IMR-90 (cell line): Measurements from ENCODE around the gene POU6F1. TPM values are rescaled to one million over a fixed set of nuclear protein-coding genes. Genes with fewer than 3 reads are reported as not detected.

ENCODE experiments used
- ATAC-seq: fragments of 200-7000 bp; cut with Tn5 transposase; 2 replicates; pipeline ENCODE4 v1.9.1; 2020; ENCODE audit warnings: low read depth, mild to moderate bottlenecking, moderate library complexity
- BruUV-seq: library from RNA; stranded (reverse); fragments of 400-500 nt; replicated peaks from 2 replicates; lab custom pipeline; 2021; lab: Mats Ljungman, UMichigan
- CTCF ChIA-PET: fragments of 300-600 bp; formaldehyde crosslinking; extraction: SDS; loops from one replicate; lab custom pipeline; 2021; ENCODE audit warnings: antibody characterized with exemption; lab: Yijun Ruan, JAX
- POLR2A ChIA-PET: fragments of 300-600 bp; sonication (Branson Sonifier 250); formaldehyde crosslinking; loops from one replicate; lab custom pipeline; 2022; ENCODE audit warnings: antibody characterized with exemption; ENCODE audit not compliant: unreplicated experiment; lab: Charles Lee
- DNase-seq: peaks from one replicate; pipeline ENCODE4 v3.0.0; 2013
- H2AFZ ChIP-seq: replicated peaks from 2 replicates; pipeline ENCODE3; 2013; ENCODE audit warnings: low read length, mild to moderate bottlenecking; ENCODE audit not compliant: poor library complexity
- H2AK5ac ChIP-seq: 2 replicates; pipeline ENCODE4 v1.6.1; 2013; ENCODE audit warnings: low read depth, low read length, inconsistent platforms
- H2AK9ac ChIP-seq: replicated peaks from 2 replicates; pipeline ENCODE3; 2013; ENCODE audit warnings: mild to moderate bottlenecking, low read depth, low read length, moderate library complexity; ENCODE audit not compliant: poor library complexity
- H2BK120ac ChIP-seq: 2 replicates; pipeline ENCODE4 v1.6.1; 2013; ENCODE audit warnings: low read depth, low read length, inconsistent platforms
- H2BK15ac ChIP-seq: 3 replicates; pipeline ENCODE4 v1.6.1; 2013; ENCODE audit warnings: low read depth, low read length, inconsistent platforms
- H2BK20ac ChIP-seq: 2 replicates; pipeline ENCODE4 v1.6.1; 2013; ENCODE audit warnings: low read depth, mild to moderate bottlenecking, inconsistent platforms, low read length, moderate library complexity
- H2BK5ac ChIP-seq: 2 replicates; pipeline ENCODE4 v1.6.1; 2013; ENCODE audit warnings: mild to moderate bottlenecking, low read depth, low read length, inconsistent platforms; ENCODE audit not compliant: poor library complexity, severe bottlenecking
- H3K14ac ChIP-seq: replicated peaks from 2 replicates; pipeline ENCODE4 v1.6.1; 2013; ENCODE audit warnings: low read depth, low read length, inconsistent platforms
- H3K18ac ChIP-seq: 2 replicates; pipeline ENCODE4 v1.6.1; 2013; ENCODE audit warnings: low read depth, low read length, control low read depth
- H3K23ac ChIP-seq: 2 replicates; pipeline ENCODE4 v1.6.1; 2013; ENCODE audit warnings: low read depth, low read length, inconsistent platforms
- H3K27ac ChIP-seq: 2 replicates; pipeline ENCODE4 v1.5.1; 2013; ENCODE audit warnings: mild to moderate bottlenecking, control low read depth, low read length; ENCODE audit not compliant: insufficient read depth
- H3K27me3 ChIP-seq: 2 replicates; pipeline ENCODE4 v1.6.1; 2013; ENCODE audit warnings: low read length; ENCODE audit not compliant: control insufficient read depth, insufficient read depth
- H3K36me3 ChIP-seq: 2 replicates; pipeline ENCODE4 v1.6.1; 2013; ENCODE audit warnings: low read length, mixed read lengths; ENCODE audit not compliant: control insufficient read depth, insufficient read depth
- H3K4ac ChIP-seq: 2 replicates; pipeline ENCODE4 v1.6.1; 2013; ENCODE audit warnings: low read depth, low read length, inconsistent platforms
- H3K4me1 ChIP-seq: 2 replicates; pipeline ENCODE4 v1.6.1; 2013; ENCODE audit warnings: low read length, mixed read lengths; ENCODE audit not compliant: control insufficient read depth, insufficient read depth
- H3K4me2 ChIP-seq: 2 replicates; pipeline ENCODE4 v1.6.1; 2013; ENCODE audit warnings: low read depth, mild to moderate bottlenecking, control low read depth, low read length, moderate library complexity
- H3K4me3 ChIP-seq: 2 replicates; pipeline ENCODE4 v1.5.1; 2013; ENCODE audit warnings: low read depth, mild to moderate bottlenecking, control low read depth, low read length, moderate library complexity; ENCODE audit not compliant: insufficient read depth
- H3K56ac ChIP-seq: 2 replicates; pipeline ENCODE4 v1.6.1; 2013; ENCODE audit warnings: low read length, inconsistent platforms; ENCODE audit not compliant: insufficient read depth; ENCODE audit errors: extremely low read depth
- H3K79me1 ChIP-seq, 2 experiments: 2 replicates each; pipeline ENCODE4 v1.6.1; 2013; ENCODE audit warnings: low read length in 2 of 2, inconsistent platforms in 1 of 2, low read depth in 1 of 2
- H3K9ac ChIP-seq: 2 replicates; pipeline ENCODE4 v1.6.1; 2013; ENCODE audit warnings: low read depth, low read length, control low read depth
- H3K9me1 ChIP-seq: 2 replicates; pipeline ENCODE4 v1.6.1; 2013; ENCODE audit warnings: low read length, inconsistent platforms; ENCODE audit not compliant: insufficient read depth
- H3K9me3 ChIP-seq: 2 replicates; pipeline ENCODE4 v1.6.1; 2013; ENCODE audit warnings: low read length; ENCODE audit not compliant: control insufficient read depth, insufficient read depth
- H4K20me1 ChIP-seq: 2 replicates; pipeline ENCODE4 v1.6.1; 2013; ENCODE audit warnings: low read length, inconsistent platforms; ENCODE audit not compliant: insufficient read depth
- H4K5ac ChIP-seq: 2 replicates; pipeline ENCODE4 v1.6.1; 2013; ENCODE audit warnings: mild to moderate bottlenecking, low read depth, low read length, control low read depth
- H4K8ac ChIP-seq, 2 experiments: 2 replicates each; pipeline ENCODE4 v1.6.1; 2013; ENCODE audit warnings: low read depth in 2 of 2, low read length in 2 of 2, control low read depth in 1 of 2, inconsistent platforms in 1 of 2
- H4K91ac ChIP-seq: 2 replicates; pipeline ENCODE4 v1.6.1; 2013; ENCODE audit warnings: low read depth, low read length, inconsistent platforms; ENCODE audit not compliant: insufficient read depth
- BHLHE40 ChIP-seq: fragments of 150-350 bp; IDR thresholded peaks from 2 replicates; pipeline ENCODE4 v1.6.1; 2016; ENCODE audit warnings: mild to moderate bottlenecking, low read depth, low read length
- CEBPB ChIP-seq: IDR thresholded peaks from 2 replicates; pipeline ENCODE4 v1.6.1; 2012; ENCODE audit warnings: low read depth, low read length, improper control_type of control experiment
- CHD1 ChIP-seq: IDR thresholded peaks from 2 replicates; pipeline ENCODE4 v1.6.1; 2012; ENCODE audit warnings: low read depth, low read length, improper control_type of control experiment
- CTCF ChIP-seq: conservative IDR thresholded peaks from 2 replicates; pipeline ENCODE4 v1.5.1; 2012; ENCODE audit warnings: mild to moderate bottlenecking, low read depth, low read length, improper control_type of control experiment
- ELK1 ChIP-seq: fragments of 150-350 bp; IDR thresholded peaks from 2 replicates; pipeline ENCODE4 v1.6.1; 2016; ENCODE audit warnings: low read depth, mild to moderate bottlenecking, low read length, moderate library complexity, borderline replicate concordance
- FOS ChIP-seq: fragments of 150-350 bp; IDR thresholded peaks from 2 replicates; pipeline ENCODE4 v1.6.1; 2016; ENCODE audit warnings: low read depth, low read length
- MAFK ChIP-seq: IDR thresholded peaks from 2 replicates; pipeline ENCODE4 v1.6.1; 2012; ENCODE audit warnings: low read depth, low read length, improper control_type of control experiment
- MAZ ChIP-seq: IDR thresholded peaks from 2 replicates; pipeline ENCODE4 v1.6.1; 2012; ENCODE audit warnings: low read depth, mild to moderate bottlenecking, low read length, improper control_type of control experiment, moderate library complexity, borderline replicate concordance
- MXI1 ChIP-seq: IDR thresholded peaks from 2 replicates; pipeline ENCODE4 v1.6.1; 2012; ENCODE audit warnings: low read depth, mild to moderate bottlenecking, low read length, moderate library complexity, borderline replicate concordance
- NFE2L2 ChIP-seq: fragments of 150-350 bp; IDR thresholded peaks from 2 replicates; pipeline ENCODE4 v1.6.1; 2016; ENCODE audit warnings: low read depth, mild to moderate bottlenecking, low read length
- POLR2A ChIP-seq: IDR thresholded peaks from 2 replicates; pipeline ENCODE4 v1.6.1; 2012; ENCODE audit warnings: mild to moderate bottlenecking, low read depth, low read length
- RAD21 ChIP-seq: IDR thresholded peaks from 2 replicates; pipeline ENCODE4 v1.6.1; 2012; ENCODE audit warnings: low read length, improper control_type of control experiment
- RCOR1 ChIP-seq: IDR thresholded peaks from 2 replicates; pipeline ENCODE4 v1.6.1; 2012; ENCODE audit warnings: mild to moderate bottlenecking, low read length, improper control_type of control experiment; ENCODE audit not compliant: insufficient replicate concordance
- RFX5 ChIP-seq: IDR thresholded peaks from 2 replicates; pipeline ENCODE4 v1.8.0; 2012; ENCODE audit warnings: low read depth, mild to moderate bottlenecking, low read length, moderate library complexity
- SMC3 ChIP-seq: fragments of 150-350 bp; IDR thresholded peaks from 2 replicates; pipeline ENCODE4 v1.6.1; 2016; ENCODE audit warnings: low read depth, mild to moderate bottlenecking, antibody characterized with exemption, low read length, moderate library complexity
- USF2 ChIP-seq: fragments of 150-350 bp; IDR thresholded peaks from 2 replicates; pipeline ENCODE4 v1.6.1; 2017; ENCODE audit warnings: mild to moderate bottlenecking, antibody characterized with exemption, low read length, low read depth
- WGBS, 2 experiments: methylation state at CpG; one replicate each; pipeline versions ENCODE4 v1.1.5 to v1.1.7; 2013; ENCODE audit warnings: missing lambda C conversion rate in 2 of 2; ENCODE audit not compliant: insufficient read length in 1 of 2; ENCODE audit errors: extremely low coverage in 2 of 2; 5-methylcytosine and 5-hydroxymethylcytosine counted together
- dilution Hi-C: fragments of 300-500 bp; cut with HindIII; formaldehyde crosslinking; loops from one replicate; pipeline ENCODE4 v1.14.3; 2018; ENCODE audit warnings: low sequenced_read_pairs; ENCODE audit not compliant: unreplicated experiment
- in situ Hi-C: fragments of 300-500 bp; cut with MboI; formaldehyde crosslinking; loops from 3 replicates; pipeline ENCODE4 v1.14.3; 2019; ENCODE audit warnings: low sequenced_read_pairs, inconsistent platforms, mixed read lengths
- intact Hi-C: fragments of 100-400 bp; cut with micrococcal nuclease; formaldehyde crosslinking; loops from 2 replicates; pipeline ENCODE4 v1.10.0; 2022
- polyA plus RNA-seq, 3 experiments: library from polyadenylated mRNA; depleted of rRNA; stranded (reverse); fragments of >200 nt; gene quantifications; 2 replicates each; pipeline ENCODE4 v1.2.3, GENCODE V29; 2012; ENCODE audit warnings: low replicate concordance in 1 of 3
- total RNA-seq: library from RNA; depleted of rRNA; stranded (reverse); fragments of >200 nt; gene quantifications from 2 replicates; pipeline ENCODE4 v1.2.3, GENCODE V29; 2012

The POU6F1 gene
- total and polyA plus RNA-seq, 2 of the 4 experiments (the other 2 are of a cell fraction), result 0.90 to 3.6 TPM

GRCh38 chr12:51147309-51147708 lies 70.6 kb downstream of the POU6F1 start:
- Histone ChIP-seq H2AK9ac (no peak overlapping the region), H2BK120ac (no peak overlapping the region), H2AFZ (no peak overlapping the region), H3K56ac (no peak overlapping the region), H3K9me3 (no peaks in the 10 kb centered on the region), H3K9ac (no peak overlapping the region), H3K79me1 (peaks cover 21 to 33% of the 10 kb centered on the region in 2 experiments), H3K9me1 (no peaks in the 10 kb centered on the region; the same call in 1 of the 2 replicates), H3K4me3 (no peak overlapping the region), H3K36me3 (no peaks in the 10 kb centered on the region), H4K20me1 (peaks cover 3% of the 10 kb centered on the region; the same call in 1 of the 2 replicates), H2AK5ac (no peak overlapping the region), H4K91ac (no peak overlapping the region), H3K14ac (no peak overlapping the region), H4K5ac (no peak overlapping the region), H3K4ac (no peak overlapping the region), H2BK5ac (no peak overlapping the region), H3K27ac (no peak overlapping the region), H3K4me1 (no peaks in the 10 kb centered on the region), H4K8ac (no peak overlapping the region), H3K4me2 (no peak overlapping the region), H3K18ac (no peak overlapping the region), H2BK20ac (no peak overlapping the region), H3K27me3 (no peaks in the 10 kb centered on the region), H3K23ac (no peak overlapping the region), H2BK15ac (no peak overlapping the region)
- in situ Hi-C loops (no loop called here), dilution Hi-C loops (no loop called here), intact Hi-C loops (no loop called here)
- ChIA-PET CTCF (no interaction called here), POLR2A (no interaction called here)
- TF ChIP-seq SMC3 (no peak), RFX5 (no peak), NFE2L2 (no peak), POLR2A (no peak), RAD21 (no peak), BHLHE40 (no peak), USF2 (no peak), CEBPB (no peak), MAZ (no peak), MXI1 (no peak), RCOR1 (no peak), CHD1 (no peak), FOS (no peak), CTCF (no peak), ELK1 (no peak), MAFK (no peak)
- no peak for DNase-seq
- no CpG with 5 or more reads among the region's 1 CpG for WGBS, 2 experiments
- no TSS peak for BruUV-seq
- ATAC-seq, result no peak
